Mucosa of stomach (tissue), 1 donor: ENCODE measurements around the gene P2RY8.
"Not testable (repeated sequence)": the region's sequence is repeated elsewhere in the genome, so short reads cannot be mapped to it uniquely, and the experiment has no call there.

Experiments
- H3K27me3 ChIP-seq: one replicate; pipeline ENCODE4 v1.7.0; 2013; ENCODE audit warnings: mild to moderate bottlenecking, low read length; ENCODE audit not compliant: control insufficient read depth, insufficient read depth
- H3K36me3 ChIP-seq: one replicate; pipeline ENCODE4 v1.7.0; 2013; ENCODE audit warnings: low read length; ENCODE audit not compliant: control insufficient read depth, insufficient read depth
- H3K4me1 ChIP-seq: one replicate; pipeline ENCODE4 v1.7.0; 2013; ENCODE audit warnings: mild to moderate bottlenecking, low read length; ENCODE audit not compliant: control insufficient read depth, insufficient read depth
- H3K4me3 ChIP-seq: one replicate; pipeline ENCODE4 v1.7.0; 2013; ENCODE audit warnings: low read length
- H3K9ac ChIP-seq: one replicate; pipeline ENCODE4 v1.7.0; 2013; ENCODE audit warnings: mild to moderate bottlenecking, low read length, moderate library complexity
- H3K9me3 ChIP-seq: one replicate; pipeline ENCODE4 v1.7.0; 2013; ENCODE audit warnings: mild to moderate bottlenecking, low read length, moderate library complexity; ENCODE audit not compliant: control insufficient read depth
- donor health status: Pancreatic carcinoma.

Gene P2RY8

GRCh38 chrX:1450361-1451161 is 86.4 kb downstream of the P2RY8 start:
- Histone ChIP-seq H3K4me3 (no peak overlapping the region), H3K9ac (no peak overlapping the region), H3K4me1 (peaks cover 11% of the 10 kb centered on the region), H3K27me3 (no peaks in the 10 kb centered on the region), H3K36me3 (no peaks in the 10 kb centered on the region), H3K9me3 (no peaks in the 10 kb centered on the region)

- Histone ChIP-seq H3K27me3 (no peaks in the 10 kb centered on the region), H3K9me3 (no peaks in the 10 kb centered on the region), H3K4me3 (no peak overlapping the region), H3K4me1 (peaks cover 11% of the 10 kb centered on the region), H3K9ac (no peak overlapping the region), H3K36me3 (no peaks in the 10 kb centered on the region)
Observed at GRCh38 chrX:1449823-1450149, 87.2 kb downstream of the P2RY8 start.

GRCh38 chrX:1449036-1449822 is 87.8 kb downstream of the P2RY8 start:
- no peaks in the 10 kb centered on the region for H3K9me3 ChIP-seq
- H3K4me3 ChIP-seq: no peak overlapping the region
- peaks cover 11% of the 10 kb centered on the region for H3K4me1 ChIP-seq
- H3K9ac ChIP-seq: no peak overlapping the region
- H3K36me3 ChIP-seq: no peaks in the 10 kb centered on the region
- H3K27me3 ChIP-seq: no peaks in the 10 kb centered on the region

GRCh38 chrX:1448573-1449001 is 88.4 kb downstream of the P2RY8 start:
- peaks cover 11% of the 10 kb centered on the region for H3K4me1 ChIP-seq
- H3K9ac ChIP-seq, H3K27me3 ChIP-seq, H3K9me3 ChIP-seq, H3K4me3 ChIP-seq, H3K36me3 ChIP-seq: not testable (repeated sequence)

GRCh38 chrX:1447969-1448572 is 88.9 kb downstream of the P2RY8 start:
- not testable (repeated sequence) for H3K4me3 ChIP-seq, H3K9me3 ChIP-seq, H3K27me3 ChIP-seq, H3K36me3 ChIP-seq, H3K9ac ChIP-seq
- peaks cover 11% of the 10 kb centered on the region for H3K4me1 ChIP-seq

GRCh38 chrX:1446984-1447968 is 89.7 kb downstream of the P2RY8 start:
- not testable (repeated sequence) for H3K9me3 ChIP-seq, H3K36me3 ChIP-seq, H3K27me3 ChIP-seq, H3K9ac ChIP-seq, H3K4me1 ChIP-seq, H3K4me3 ChIP-seq

- Histone ChIP-seq H3K9me3 (no peaks in the 10 kb centered on the region), H3K4me3 (no peak overlapping the region), H3K4me1 (no peaks in the 10 kb centered on the region), H3K27me3 (no peaks in the 10 kb centered on the region), H3K36me3 (no peaks in the 10 kb centered on the region), H3K9ac (no peak overlapping the region)
Observed at GRCh38 chrX:1444561-1445500, 92.2 kb downstream of the P2RY8 start.

- Histone ChIP-seq H3K9me3 (no peaks in the 10 kb centered on the region), H3K4me3 (no peak overlapping the region), H3K9ac (no peak overlapping the region), H3K36me3 (no peaks in the 10 kb centered on the region), H3K4me1 (no peaks in the 10 kb centered on the region), H3K27me3 (no peaks in the 10 kb centered on the region)
Observed at GRCh38 chrX:1443496-1444075, 93.4 kb downstream of the P2RY8 start.

GRCh38 chrX:1442724-1443367 is 94.1 kb downstream of the P2RY8 start:
- Histone ChIP-seq H3K27me3 (no peaks in the 10 kb centered on the region), H3K4me3 (no peak overlapping the region)

GRCh38 chrX:1442016-1442665 is 94.8 kb downstream of the P2RY8 start:
- H3K9ac ChIP-seq: no peak overlapping the region
- no peaks in the 10 kb centered on the region for H3K9me3 ChIP-seq
- H3K4me1 ChIP-seq: no peaks in the 10 kb centered on the region
- H3K27me3 ChIP-seq: no peaks in the 10 kb centered on the region
- no peak overlapping the region for H3K4me3 ChIP-seq
- H3K36me3 ChIP-seq: no peaks in the 10 kb centered on the region

More at GRCh38 chrX:1442724-1443367, 94.1 kb downstream of the P2RY8 start:
- Histone ChIP-seq H3K9me3 (no peaks in the 10 kb centered on the region), H3K9ac (no peak overlapping the region), H3K4me1 (no peaks in the 10 kb centered on the region), H3K36me3 (no peaks in the 10 kb centered on the region)
